HL-60 (cell line): ENCODE data around the gene SOX21.

Source experiments
- DNase-seq, 2 experiments: peaks; one replicate each; pipeline ENCODE4 v3.0.0-alpha.2; 2010 to 2020; ENCODE audit warnings: low read depth in 1 of 2, low spot score in 1 of 2
- H3K27ac ChIP-seq: fragments of 250-450 bp; sonication (Bioruptor Pico); replicated peaks from 2 replicates; pipeline ENCODE4 v1.5.1; 2020; ENCODE audit warnings: mild to moderate bottlenecking, moderate library complexity
- H3K27me3 ChIP-seq: fragments of 250-450 bp; sonication (Bioruptor Pico); 2 replicates; pipeline ENCODE4 v1.5.1; 2021; ENCODE audit warnings: mild to moderate bottlenecking, moderate library complexity; ENCODE audit not compliant: insufficient read depth, poor library complexity, severe bottlenecking
- H3K4me3 ChIP-seq: replicated peaks from 2 replicates; pipeline ENCODE4 v1.5.1; 2011; ENCODE audit warnings: mild to moderate bottlenecking, control low read depth, low read length; ENCODE audit not compliant: insufficient read depth
- CTCF ChIP-seq: IDR thresholded peaks from one replicate; pipeline ENCODE4 v1.5.1; 2011; ENCODE audit warnings: low read length, control low read depth, inconsistent platforms; ENCODE audit not compliant: insufficient read depth
- GABPA ChIP-seq: IDR thresholded peaks from 2 replicates; pipeline ENCODE4 v1.6.1; 2012; ENCODE audit warnings: low read depth
- POLR2AphosphoS5 ChIP-seq: IDR thresholded peaks from 2 replicates; pipeline ENCODE4 v1.6.1; 2012; ENCODE audit warnings: low read depth
- REST ChIP-seq: IDR thresholded peaks from 2 replicates; pipeline ENCODE4 v1.6.1; 2012; ENCODE audit warnings: low read depth; ENCODE audit not compliant: insufficient replicate concordance
- SPI1 ChIP-seq: IDR thresholded peaks from 2 replicates; pipeline ENCODE4 v1.6.1; 2012; ENCODE audit warnings: low read depth, mild to moderate bottlenecking, borderline replicate concordance

Gene SOX21

DNA sequence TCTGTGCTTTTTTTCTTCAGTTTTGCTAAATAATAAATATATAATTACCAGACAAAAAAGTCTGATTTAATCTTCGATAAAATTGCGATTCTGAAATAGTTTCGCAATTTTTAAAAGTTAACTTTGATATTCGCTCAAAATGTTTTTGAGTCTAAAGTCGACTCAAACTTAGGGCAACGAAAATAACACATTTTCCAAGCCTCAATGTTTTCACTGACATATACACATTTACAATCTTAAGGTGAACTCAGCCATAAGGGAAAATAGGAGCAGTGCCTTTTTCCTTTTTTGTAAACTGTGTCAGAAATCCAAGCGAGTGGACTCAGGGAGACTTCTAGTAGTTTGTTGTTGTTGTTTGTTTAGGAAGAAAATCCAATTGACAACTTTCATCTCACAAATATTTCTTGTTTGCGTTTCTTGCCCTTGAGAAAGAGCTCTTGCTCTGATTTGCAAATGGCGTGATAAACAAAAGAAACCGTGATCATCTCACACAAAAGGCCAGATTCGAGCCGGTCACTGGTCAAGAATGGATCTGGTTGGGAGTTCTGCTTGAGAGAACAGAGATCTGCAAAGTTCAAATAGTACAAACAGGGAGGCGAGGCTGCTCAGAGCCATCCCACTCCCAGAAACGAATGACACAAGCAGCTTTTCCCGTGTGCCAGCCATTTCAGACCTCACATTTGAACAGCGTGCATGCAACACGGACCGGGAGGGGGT is 2.1 kb downstream of the SOX21 start:
- TF ChIP-seq REST (no peak), SPI1 (no peak), CTCF (no peak), GABPA (no peak), POLR2AphosphoS5 (no peak)
- peaks cover 88% of the 10 kb centered on the region for H3K27me3 ChIP-seq
- no peak for DNase-seq

GRCh38 chr13:94709001-94709834 is 3.1 kb downstream of the SOX21 start:
- H3K27ac ChIP-seq: no peak overlapping the region

More for the DNA sequence above, 2.1 kb downstream of the SOX21 start:
- Histone ChIP-seq H3K4me3 (no peak overlapping the region), H3K27ac (no peak overlapping the region)

More at GRCh38 chr13:94709001-94709834, 3.1 kb downstream of the SOX21 start:
- DNase-seq: no peak
- no peak for TF ChIP-seq SPI1
- no peak for TF ChIP-seq REST
- TF ChIP-seq POLR2AphosphoS5: no peak
- no peak for TF ChIP-seq GABPA
- TF ChIP-seq CTCF: no peak
- H3K4me3 ChIP-seq: no peak overlapping the region
- H3K27me3 ChIP-seq: peaks cover 88% of the 10 kb centered on the region
